Adipocyte (in vitro differentiated cells): ENCODE data around the gene IL36A.

Experiments used
- DNase-seq: peaks from one replicate; pipeline ENCODE4 v3.0.0-alpha.2; 2015; ENCODE audit warnings: low read depth
- H3K27me3 ChIP-seq: replicated peaks from 2 replicates; pipeline ENCODE4 v1.7.0; 2013; ENCODE audit warnings: mild to moderate bottlenecking, low read length, moderate library complexity; ENCODE audit not compliant: control insufficient read depth, insufficient read depth
- H3K36me3 ChIP-seq: 2 replicates; pipeline ENCODE4 v1.7.0; 2013; ENCODE audit warnings: low read length, mild to moderate bottlenecking, moderate library complexity; ENCODE audit not compliant: control insufficient read depth, insufficient read depth, severe bottlenecking
- H3K4me1 ChIP-seq: 2 replicates; pipeline ENCODE4 v1.7.0; 2013; ENCODE audit warnings: mild to moderate bottlenecking, low read length, moderate library complexity; ENCODE audit not compliant: control insufficient read depth, insufficient read depth
- H3K4me3 ChIP-seq: 2 replicates; pipeline ENCODE4 v1.7.0; 2013; ENCODE audit warnings: mild to moderate bottlenecking, low read length, moderate library complexity
- H3K9ac ChIP-seq: 2 replicates; pipeline ENCODE4 v1.7.0; 2013; ENCODE audit warnings: mild to moderate bottlenecking, low read length, moderate library complexity
- H3K9me3 ChIP-seq: 2 replicates; pipeline ENCODE4 v1.7.0; 2013; ENCODE audit warnings: mild to moderate bottlenecking, low read length, moderate library complexity; ENCODE audit not compliant: control insufficient read depth

Gene IL36A

GRCh38 chr2:113052396-113052917 lies 47.2 kb downstream of the IL36A start, which contains the start of gene IL36B:
TSS of gene IL36B (minus strand) at chr2:113052867.
- no peak within 1 kb of the TSS for H3K4me3 ChIP-seq
- H3K27me3 ChIP-seq: peaks cover 23% of the 10 kb centered on the region
- no peak within 1 kb of the TSS for H3K9ac ChIP-seq
- DNase-seq: no peak
- no peaks in the 10 kb centered on the region for H3K4me1 ChIP-seq
- H3K9me3 ChIP-seq: peaks cover 37% of the 10 kb centered on the region
- H3K36me3 ChIP-seq: no peaks in the 10 kb centered on the region

DNA sequence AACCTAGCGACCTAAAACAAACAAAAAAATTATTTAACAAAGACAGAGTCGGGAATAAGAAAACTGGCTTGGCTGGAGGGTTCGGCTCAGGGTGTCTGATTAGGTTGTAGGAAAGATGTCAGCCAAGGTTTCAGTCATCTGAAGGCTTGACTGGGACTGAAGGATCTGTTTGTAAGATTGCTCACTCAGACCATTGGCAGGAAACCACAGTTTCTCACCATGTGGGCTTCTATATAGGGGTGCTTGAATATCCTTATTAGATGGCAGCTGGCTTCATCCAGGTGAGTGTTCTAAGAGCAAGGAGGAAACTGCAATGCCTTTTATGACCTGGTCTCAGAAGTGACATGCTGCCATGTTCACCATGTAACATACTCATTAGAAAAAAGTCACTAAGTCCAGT lies 48.4 kb downstream of the IL36A start:
- Histone ChIP-seq H3K36me3 (no peaks in the 10 kb centered on the region), H3K4me1 (no peaks in the 10 kb centered on the region), H3K9me3 (peaks cover 37% of the 10 kb centered on the region), H3K4me3 (no peak overlapping the region), H3K9ac (no peak overlapping the region), H3K27me3 (peaks cover 23% of the 10 kb centered on the region)
- no peak for DNase-seq

DNA sequence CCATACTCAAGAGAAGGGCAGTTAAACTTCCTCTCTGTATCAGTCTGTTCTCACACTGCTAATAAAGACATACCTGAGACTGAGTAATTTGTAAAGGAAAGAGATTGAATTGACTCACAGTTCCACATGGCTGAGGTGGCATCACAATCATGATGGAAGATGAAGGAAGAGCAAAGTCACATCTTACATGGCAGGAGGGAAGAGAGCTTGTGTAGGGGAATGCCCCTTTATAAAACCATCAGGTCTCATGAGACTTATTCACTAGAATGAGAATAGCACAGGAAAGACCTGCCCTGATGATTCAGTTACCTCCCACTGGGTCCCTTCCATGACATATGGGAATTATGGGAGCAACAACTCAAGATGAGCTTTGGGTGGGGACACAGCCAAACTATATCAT lies 48.8 kb downstream of the IL36A start:
- H3K36me3 ChIP-seq: no peaks in the 10 kb centered on the region
- no peak overlapping the region for H3K4me3 ChIP-seq
- DNase-seq: no peak
- H3K9ac ChIP-seq: no peak overlapping the region
- peaks cover 37% of the 10 kb centered on the region for H3K9me3 ChIP-seq
- H3K4me1 ChIP-seq: no peaks in the 10 kb centered on the region
- H3K27me3 ChIP-seq: peaks cover 24% of the 10 kb centered on the region

GRCh38 chr2:113056521-113056920 lies 51.3 kb downstream of the IL36A start:
- H3K36me3 ChIP-seq: no peaks in the 10 kb centered on the region
- peaks cover 6% of the 10 kb centered on the region for H3K4me1 ChIP-seq
- peaks cover 37% of the 10 kb centered on the region for H3K9me3 ChIP-seq
- H3K27me3 ChIP-seq: peaks cover 21% of the 10 kb centered on the region
- no peak overlapping the region for H3K9ac ChIP-seq
- no peak overlapping the region for H3K4me3 ChIP-seq
- DNase-seq: no peak

DNA sequence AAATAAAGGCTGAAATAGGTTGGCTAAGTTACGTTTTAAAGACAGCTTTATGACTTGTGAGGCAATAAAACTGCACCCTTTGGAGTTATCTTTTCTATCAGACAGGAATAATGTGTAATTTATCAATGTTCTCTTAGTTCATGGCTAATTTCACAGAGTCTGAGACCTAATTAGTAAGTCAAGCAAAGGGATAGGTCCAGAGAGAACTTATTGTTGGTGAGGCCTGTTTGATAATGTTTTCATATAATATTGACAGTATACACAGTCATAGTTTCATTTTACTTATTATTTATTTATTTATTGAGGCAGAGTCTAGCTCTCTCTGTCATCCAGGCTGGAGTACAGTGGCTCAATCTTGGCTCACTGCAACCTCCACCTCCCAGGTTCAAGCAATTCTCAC lies 51.9 kb downstream of the IL36A start:
- DNase-seq: no peak
- H3K27me3 ChIP-seq: peaks cover 17% of the 10 kb centered on the region
- no peak overlapping the region for H3K4me3 ChIP-seq
- H3K9ac ChIP-seq: no peak overlapping the region
- H3K4me1 ChIP-seq: peaks cover 6% of the 10 kb centered on the region
- peaks cover 37% of the 10 kb centered on the region for H3K9me3 ChIP-seq
- H3K36me3 ChIP-seq: no peaks in the 10 kb centered on the region
